H9 (cell line): ENCODE measurements around the gene MUCL3. TPM values are rescaled to one million over a fixed set of nuclear protein-coding genes. Genes with fewer than 3 reads are reported as not detected.
A peak's percentile ranks its signal among the peaks of the same experiment; 100 is the strongest.

Source experiments
- DNase-seq: peaks from one replicate; pipeline ENCODE4 v3.0.0-alpha.2; 2017
- H2AFZ ChIP-seq: one replicate; pipeline ENCODE4 v1.6.1; 2013; ENCODE audit warnings: mild to moderate bottlenecking, low read length, control low read depth, moderate library complexity
- H2AK5ac ChIP-seq: 2 replicates; pipeline ENCODE4 v1.6.1; 2013; ENCODE audit warnings: low read length, control low read depth, mixed read lengths; ENCODE audit not compliant: insufficient read length
- H2BK120ac ChIP-seq: one replicate; pipeline ENCODE4 v1.6.1; 2013; ENCODE audit warnings: low read depth, mild to moderate bottlenecking, low read length, control low read depth, inconsistent platforms; ENCODE audit not compliant: poor library complexity, severe bottlenecking
- H2BK12ac ChIP-seq: 2 replicates; pipeline ENCODE4 v1.6.1; 2013; ENCODE audit warnings: low read length, control low read depth, mixed read lengths, low read depth; ENCODE audit not compliant: insufficient read length
- H2BK15ac ChIP-seq: 2 replicates; pipeline ENCODE4 v1.6.1; 2013; ENCODE audit warnings: low read depth, low read length, control low read depth
- H2BK20ac ChIP-seq: one replicate; pipeline ENCODE4 v1.6.1; 2013; ENCODE audit warnings: low read depth, mild to moderate bottlenecking, low read length, control low read depth, inconsistent platforms; ENCODE audit not compliant: poor library complexity, severe bottlenecking
- H2BK5ac ChIP-seq: 2 replicates; pipeline ENCODE4 v1.6.1; 2013; ENCODE audit warnings: low read length, control low read depth, mixed read lengths; ENCODE audit not compliant: insufficient read length
- H3K14ac ChIP-seq: 2 replicates; pipeline ENCODE4 v1.6.1; 2013; ENCODE audit warnings: low read length, control low read depth; ENCODE audit not compliant: insufficient read depth
- H3K18ac ChIP-seq: 2 replicates; pipeline ENCODE4 v1.6.1; 2013; ENCODE audit warnings: low read depth, mild to moderate bottlenecking, mixed read lengths, low read length, control low read depth; ENCODE audit not compliant: insufficient read length
- H3K23ac ChIP-seq: 2 replicates; pipeline ENCODE4 v1.6.1; 2013; ENCODE audit warnings: low read length, control low read depth, mixed read lengths, low read depth; ENCODE audit not compliant: insufficient read length
- H3K23me2 ChIP-seq: 2 replicates; pipeline ENCODE4 v1.6.1; 2013; ENCODE audit warnings: low read depth, mild to moderate bottlenecking, mixed read lengths, low read length, control low read depth; ENCODE audit not compliant: insufficient read length, poor library complexity, severe bottlenecking
- H3K27ac ChIP-seq: 2 replicates; pipeline ENCODE4 v1.5.1; 2013; ENCODE audit warnings: low read length, control low read depth, mixed read lengths, low read depth; ENCODE audit not compliant: insufficient read length
- H3K27me3 ChIP-seq: 2 replicates; pipeline ENCODE4 v1.6.1; 2013; ENCODE audit warnings: low read length, control low read depth, inconsistent platforms; ENCODE audit not compliant: insufficient read depth
- H3K4ac ChIP-seq: 2 replicates; pipeline ENCODE4 v1.6.1; 2013; ENCODE audit warnings: low read depth, mild to moderate bottlenecking, control low read depth, inconsistent platforms, low read length, moderate library complexity
- H3K4me1 ChIP-seq: 2 replicates; pipeline ENCODE4 v1.6.1; 2013; ENCODE audit warnings: low read length, control low read depth, inconsistent platforms; ENCODE audit not compliant: insufficient read depth
- H3K4me2 ChIP-seq: 2 replicates; pipeline ENCODE4 v1.6.1; 2013; ENCODE audit warnings: low read length, control low read depth, mixed read lengths; ENCODE audit not compliant: insufficient read length, insufficient read depth
- H3K56ac ChIP-seq: 2 replicates; pipeline ENCODE4 v1.6.1; 2013; ENCODE audit warnings: low read depth, mild to moderate bottlenecking, mixed read lengths, low read length, control low read depth; ENCODE audit not compliant: insufficient read length
- H3K79me1 ChIP-seq: 2 replicates; pipeline ENCODE4 v1.6.1; 2013; ENCODE audit warnings: low read depth, mild to moderate bottlenecking, moderate library complexity, low read length, control low read depth, inconsistent platforms; ENCODE audit not compliant: insufficient read depth, poor library complexity, severe bottlenecking
- H3K79me2 ChIP-seq: 2 replicates; pipeline ENCODE4 v1.6.1; 2013; ENCODE audit warnings: low read length, control low read depth, inconsistent platforms; ENCODE audit not compliant: insufficient read depth
- H3K9ac ChIP-seq: 2 replicates; pipeline ENCODE4 v1.6.1; 2013; ENCODE audit warnings: low read length, control low read depth, mixed read lengths; ENCODE audit not compliant: insufficient read length; ENCODE audit errors: extremely low read depth
- H3K9me3 ChIP-seq: one replicate; pipeline ENCODE4 v1.6.1; 2013; ENCODE audit warnings: low read depth, low read length, inconsistent platforms; ENCODE audit not compliant: control insufficient read depth
- H3T11ph ChIP-seq: one replicate; pipeline ENCODE4 v1.6.1; 2013; ENCODE audit warnings: mild to moderate bottlenecking, low read length, control low read depth, inconsistent platforms
- H4K20me1 ChIP-seq: one replicate; pipeline ENCODE4 v1.6.1; 2013; ENCODE audit not compliant: control insufficient read depth, insufficient read length, insufficient read depth
- H4K5ac ChIP-seq: 2 replicates; pipeline ENCODE4 v1.6.1; 2013; ENCODE audit warnings: low read depth, mild to moderate bottlenecking, mixed read lengths, low read length, control low read depth; ENCODE audit not compliant: insufficient read length
- H4K8ac ChIP-seq: replicated peaks from 2 replicates; pipeline ENCODE4 v1.6.1; 2013; ENCODE audit warnings: low read length, control low read depth, mixed read lengths, low read depth; ENCODE audit not compliant: insufficient read length
- H4K91ac ChIP-seq: 2 replicates; pipeline ENCODE4 v1.6.1; 2013; ENCODE audit warnings: low read depth, mild to moderate bottlenecking, moderate library complexity, mixed read lengths, low read length, control low read depth; ENCODE audit not compliant: insufficient read length
- H3K27ac Mint-ChIP-seq, 3 experiments: 2 replicates in 2 of 3; 3 replicates in 1 of 3; pipeline ENCODE4 v1.8.0; 2020 to 2021; ENCODE audit warnings: mixed read lengths in 3 of 3, mild to moderate bottlenecking in 1 of 3, moderate library complexity in 1 of 3
- H3K27me3 Mint-ChIP-seq: 2 replicates; pipeline ENCODE4 v1.8.0; 2021; ENCODE audit warnings: low read depth, mild to moderate bottlenecking, moderate library complexity, mixed read lengths
- H3K36me3 Mint-ChIP-seq, 3 experiments: 2 replicates in 2 of 3; 3 replicates in 1 of 3; pipeline ENCODE4 v1.8.0; 2020 to 2021; ENCODE audit warnings: low read depth in 3 of 3, mixed read lengths in 3 of 3; ENCODE audit not compliant: insufficient read depth in 1 of 3
- H3K4me1 Mint-ChIP-seq, 2 experiments: 2 replicates each; pipeline ENCODE4 v1.8.0; 2020; ENCODE audit warnings: mixed read lengths in 2 of 2
- H3K4me3 Mint-ChIP-seq, 2 experiments: 2 replicates in 1 of 2; 3 replicates in 1 of 2; pipeline ENCODE4 v1.8.0; 2020 to 2021; ENCODE audit warnings: mild to moderate bottlenecking in 2 of 2, mixed read lengths in 2 of 2, moderate library complexity in 1 of 2
- H3K9me3 Mint-ChIP-seq, 2 experiments: 2 replicates in 1 of 2; 3 replicates in 1 of 2; pipeline ENCODE4 v1.8.0; 2020; ENCODE audit warnings: mild to moderate bottlenecking in 2 of 2, mixed read lengths in 2 of 2, moderate library complexity in 1 of 2
- WGBS: extraction: QIAGEN DNeasy Blood & Tissue Kit; methylation state at CpG from one replicate; pipeline ENCODE4 v1.1.7; 2013; ENCODE audit warnings: missing lambda C conversion rate, low lambda C conversion rate, mixed read lengths; ENCODE audit not compliant: insufficient read length; ENCODE audit errors: extremely low coverage; 5-methylcytosine and 5-hydroxymethylcytosine counted together
- long read RNA-seq: library from polyadenylated mRNA; unstranded; transcript quantifications from one replicate; pipeline ENCODE4 v2.0.0, GENCODE V29; 2020
- total RNA-seq: library from RNA; stranded (reverse); gene quantifications from 2 replicates; pipeline ENCODE4 v1.2.1, GENCODE V29; 2021
- TF ChIP-seq, protein P1 (sequence below): fragments of 200-600 bp; sonication (generic); conservative IDR thresholded peaks from 3 replicates; pipeline ENCODE4 v1.8.0; 2021; ENCODE audit warnings: antibody characterized with exemption, mild to moderate bottlenecking

Gene MUCL3, protein sequence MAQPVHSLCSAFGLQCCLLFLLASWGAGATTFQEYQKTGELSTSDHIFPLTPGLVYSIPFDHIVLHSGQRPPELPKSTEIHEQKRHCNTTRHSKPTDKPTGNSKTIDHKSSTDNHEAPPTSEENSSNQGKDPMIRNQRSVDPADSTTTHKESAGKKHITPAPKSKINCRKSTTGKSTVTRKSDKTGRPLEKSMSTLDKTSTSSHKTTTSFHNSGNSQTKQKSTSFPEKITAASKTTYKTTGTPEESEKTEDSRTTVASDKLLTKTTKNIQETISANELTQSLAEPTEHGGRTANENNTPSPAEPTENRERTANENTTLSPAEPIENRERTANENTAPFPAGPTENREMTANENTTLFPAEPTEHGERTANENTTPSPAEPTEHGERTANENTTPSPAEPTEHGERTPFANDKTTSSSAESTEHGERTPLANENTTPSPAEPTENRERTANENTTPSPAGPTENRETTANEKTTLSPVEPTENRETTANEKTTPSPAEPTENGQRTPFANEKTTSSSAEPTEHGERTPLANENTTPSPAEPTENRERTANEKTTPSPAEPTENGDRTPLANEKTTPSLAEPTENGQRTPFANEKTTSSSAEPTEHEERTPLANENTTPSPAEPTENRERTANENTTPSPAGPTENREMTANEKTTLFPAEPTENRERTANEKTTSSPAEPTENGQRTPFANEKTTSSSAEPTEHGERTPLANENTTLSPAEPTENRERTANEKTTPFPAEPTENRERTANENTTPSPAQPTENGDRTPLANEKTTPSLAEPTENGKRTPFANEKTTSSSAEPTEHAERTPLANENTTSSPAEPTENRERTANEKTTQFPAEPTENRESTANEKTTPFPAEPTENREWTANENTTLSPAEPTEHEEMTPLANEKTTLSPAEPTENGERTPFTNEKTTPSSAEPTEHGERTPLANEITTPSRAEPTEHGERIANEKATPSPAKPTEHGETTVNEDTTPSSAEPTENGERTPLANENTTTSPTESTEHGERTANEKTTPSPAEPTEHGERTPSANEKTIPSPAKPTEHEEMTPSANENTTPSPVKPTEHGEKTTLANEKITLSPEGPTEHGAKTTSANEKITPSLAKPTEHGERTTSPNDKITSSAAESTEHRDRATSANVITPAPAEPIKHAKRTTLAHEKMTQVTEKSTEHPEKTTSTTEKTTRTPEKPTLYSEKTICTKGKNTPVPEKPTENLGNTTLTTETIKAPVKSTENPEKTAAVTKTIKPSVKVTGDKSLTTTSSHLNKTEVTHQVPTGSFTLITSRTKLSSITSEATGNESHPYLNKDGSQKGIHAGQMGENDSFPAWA (N-terminal part only)
- 0.15 and 0.20 TPM in 2 replicates for total RNA-seq
- long read RNA-seq, partial matches to known transcripts, result 0 of 1 reads
- long read RNA-seq, other reads (novel, unspliced or antisense), result 1 of 1 reads

DNA sequence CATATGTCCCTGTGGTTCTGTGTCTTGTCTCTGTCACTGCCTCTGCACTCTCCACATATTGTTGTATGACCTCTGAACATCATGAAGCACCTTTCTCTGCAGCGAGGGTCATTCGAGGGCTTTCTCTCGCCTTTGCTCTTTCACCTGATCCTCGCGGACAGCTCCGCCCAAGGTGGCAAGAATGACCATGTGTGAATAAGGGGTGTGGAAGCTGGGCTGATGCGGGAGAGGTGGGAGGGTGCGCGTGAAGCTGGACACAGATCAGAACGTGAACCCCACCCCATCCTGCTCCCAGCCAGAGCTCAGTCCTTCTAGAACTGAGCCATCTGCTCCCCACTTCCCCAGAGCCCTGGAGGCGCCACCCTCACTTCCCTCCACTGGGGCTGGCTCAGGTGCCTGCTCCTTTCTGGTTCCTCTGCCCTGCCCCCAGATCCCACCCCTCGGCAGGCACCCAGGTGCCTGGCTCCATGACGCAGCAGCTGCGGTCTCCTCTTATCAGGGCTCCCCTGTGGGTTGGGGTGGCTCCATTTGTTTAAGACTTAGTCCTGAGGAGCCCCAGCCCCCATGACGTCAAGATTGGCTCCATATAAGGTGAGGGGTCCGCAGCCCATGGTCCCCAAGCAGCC lies at the start of gene MUCL3:
TSS of gene MUCL3 (plus strand) at position 613 of the 626 bp plus-strand sequence. CDS start 27 bp downstream, outside the sequence.
- Mint-ChIP-seq H3K4me1 (peaks cover 32 to 50% of the 10 kb centered on the region in 2 experiments), H3K9me3 (no peaks in the 10 kb centered on the region), H3K27me3 (peaks cover 6% of the 10 kb centered on the region), H3K27ac (peak within 1 kb of the TSS in 1 of 3 experiments; percentile 80; a peak in 3 of 7 replicates), H3K36me3 (no peaks in the 10 kb centered on the region), H3K4me3 (no peak within 1 kb of the TSS; a peak in 1 of 5 replicates)
- no peaks in the 10 kb centered on the region for H3K79me2 ChIP-seq
- H2BK5ac ChIP-seq, result no peak within 1 kb of the TSS
- no peak for DNase-seq
- H2BK12ac ChIP-seq, result no peak within 1 kb of the TSS
- no peaks in the 10 kb centered on the region for H3K23me2 ChIP-seq
- no peaks in the 10 kb centered on the region for H3K27me3 ChIP-seq
- H2BK120ac ChIP-seq, result no peak within 1 kb of the TSS
- H2AFZ ChIP-seq, result no peak within 1 kb of the TSS
- no peak within 1 kb of the TSS for H3K4me2 ChIP-seq
- H3K4ac ChIP-seq, result no peak within 1 kb of the TSS
- H3K27ac ChIP-seq, result no peak within 1 kb of the TSS
- H3K18ac ChIP-seq, result no peak within 1 kb of the TSS
- H3K23ac ChIP-seq, result no peak within 1 kb of the TSS
- no peak within 1 kb of the TSS for H3K14ac ChIP-seq
- peak within 1 kb of the TSS; percentile 0 for H4K91ac ChIP-seq
- H2BK20ac ChIP-seq, result no peak within 1 kb of the TSS
- WGBS, result no CpG with 5 or more reads among the region's 16 CpGs
- no peak within 1 kb of the TSS for H2AK5ac ChIP-seq
- H3K4me1 ChIP-seq, result peaks cover 6% of the 10 kb centered on the region; the same call in 1 of the 2 replicates
- no peak within 1 kb of the TSS for H4K5ac ChIP-seq
- H3T11ph ChIP-seq, result no peak within 1 kb of the TSS
- H3K9ac ChIP-seq, result no peak within 1 kb of the TSS
- TF ChIP-seq, protein P1, sequence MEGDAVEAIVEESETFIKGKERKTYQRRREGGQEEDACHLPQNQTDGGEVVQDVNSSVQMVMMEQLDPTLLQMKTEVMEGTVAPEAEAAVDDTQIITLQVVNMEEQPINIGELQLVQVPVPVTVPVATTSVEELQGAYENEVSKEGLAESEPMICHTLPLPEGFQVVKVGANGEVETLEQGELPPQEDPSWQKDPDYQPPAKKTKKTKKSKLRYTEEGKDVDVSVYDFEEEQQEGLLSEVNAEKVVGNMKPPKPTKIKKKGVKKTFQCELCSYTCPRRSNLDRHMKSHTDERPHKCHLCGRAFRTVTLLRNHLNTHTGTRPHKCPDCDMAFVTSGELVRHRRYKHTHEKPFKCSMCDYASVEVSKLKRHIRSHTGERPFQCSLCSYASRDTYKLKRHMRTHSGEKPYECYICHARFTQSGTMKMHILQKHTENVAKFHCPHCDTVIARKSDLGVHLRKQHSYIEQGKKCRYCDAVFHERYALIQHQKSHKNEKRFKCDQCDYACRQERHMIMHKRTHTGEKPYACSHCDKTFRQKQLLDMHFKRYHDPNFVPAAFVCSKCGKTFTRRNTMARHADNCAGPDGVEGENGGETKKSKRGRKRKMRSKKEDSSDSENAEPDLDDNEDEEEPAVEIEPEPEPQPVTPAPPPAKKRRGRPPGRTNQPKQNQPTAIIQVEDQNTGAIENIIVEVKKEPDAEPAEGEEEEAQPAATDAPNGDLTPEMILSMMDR, result no peak
- H3K79me1 ChIP-seq, result no peaks in the 10 kb centered on the region
- H4K20me1 ChIP-seq, result no peaks in the 10 kb centered on the region
- no peak within 1 kb of the TSS for H3K56ac ChIP-seq
- no peaks in the 10 kb centered on the region for H3K9me3 ChIP-seq
- no peak within 1 kb of the TSS for H4K8ac ChIP-seq
- no peak within 1 kb of the TSS for H2BK15ac ChIP-seq
